Activated CD4-positive, alpha-beta T cell treated with anti-CD3 and anti-CD28 coated beads for 24 hours (primary cell): ENCODE results near the gene ID3.

Experiments
- DNase-seq, 2 donors: peaks; one replicate each; pipeline ENCODE4 v3.0.0-alpha.2; 2020; ENCODE audit warnings: low read depth in 2 of 2

The ID3 gene

DNA sequence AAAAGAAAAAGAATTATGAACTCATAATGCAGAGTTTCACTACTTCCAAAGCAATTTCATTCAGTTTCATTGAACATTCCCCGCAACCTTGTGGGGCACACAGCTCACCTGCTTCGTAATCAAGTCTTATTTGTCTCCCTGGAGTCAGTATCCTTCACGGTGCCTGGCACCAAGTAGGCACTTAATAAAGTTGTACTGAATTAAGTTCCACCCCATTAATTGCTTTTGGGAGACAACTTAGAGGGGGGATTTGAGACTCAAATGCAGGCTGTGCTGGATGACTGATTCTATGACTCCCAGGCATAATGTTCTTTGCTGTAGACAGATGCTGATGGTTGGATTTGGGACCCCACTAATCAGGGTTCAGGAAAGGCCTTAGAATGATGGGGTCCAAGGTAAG is 6.5 kb upstream of the ID3 start:
- no peak for DNase-seq

DNA sequence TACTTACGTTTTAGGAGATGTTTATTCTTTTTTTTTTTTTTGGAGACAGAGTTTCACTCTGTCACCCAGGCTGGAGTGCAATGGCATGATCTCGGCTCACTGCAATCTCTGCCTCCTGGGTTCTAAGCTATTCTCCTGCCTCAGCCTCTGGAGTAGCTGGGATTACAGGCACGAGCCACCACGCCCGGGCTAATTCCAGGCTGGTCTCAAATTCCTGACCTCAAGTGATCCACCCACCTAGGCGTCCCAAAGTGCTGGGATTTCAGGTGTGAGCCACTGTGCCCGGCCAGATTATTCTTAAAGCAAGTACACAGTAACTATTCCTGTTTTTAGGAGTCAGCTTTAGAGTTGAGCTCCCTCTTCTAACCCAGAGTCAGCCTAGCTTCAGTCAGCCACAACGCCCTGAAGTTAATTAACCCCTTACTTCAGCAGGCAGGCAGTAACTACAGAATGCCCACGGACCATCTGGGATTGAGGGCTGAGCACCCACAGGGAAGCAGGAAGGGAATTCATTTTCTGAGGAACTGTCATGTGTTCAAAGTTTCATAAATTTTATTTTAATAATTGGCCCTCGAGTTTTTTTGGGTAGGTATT is 5.3 kb upstream of the ID3 start:
- DNase-seq, result no peak

DNA sequence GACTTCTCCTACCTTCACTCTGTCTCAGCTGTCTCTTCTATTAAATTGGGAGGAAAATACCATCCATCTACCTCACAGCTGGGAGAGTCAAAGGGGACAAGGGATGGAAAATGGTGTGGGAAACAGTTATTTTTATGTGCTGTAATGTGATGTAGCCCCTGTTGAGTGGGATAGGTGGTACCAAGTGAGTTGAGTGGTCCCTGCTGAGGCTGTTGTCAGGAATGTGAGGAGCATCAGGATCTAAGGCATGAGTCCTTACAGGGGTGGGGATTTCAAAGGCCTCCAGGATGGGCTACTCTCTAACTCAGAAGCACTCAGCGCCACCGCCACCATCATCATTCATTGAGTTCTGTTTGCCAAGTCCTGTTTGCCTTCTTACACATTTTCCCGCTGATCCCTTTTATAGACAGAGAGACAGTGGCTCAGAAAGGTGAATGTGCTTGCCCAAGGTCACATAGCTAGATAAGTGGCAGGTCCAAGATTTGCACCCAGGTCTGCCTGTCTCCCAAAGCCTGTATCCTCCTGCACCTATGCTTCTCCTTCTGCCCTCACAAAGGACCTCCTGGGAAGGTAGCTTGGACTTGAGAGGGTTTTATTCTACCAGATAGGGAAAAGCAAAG is 4.6 kb upstream of the ID3 start:
- no peak for DNase-seq

DNA sequence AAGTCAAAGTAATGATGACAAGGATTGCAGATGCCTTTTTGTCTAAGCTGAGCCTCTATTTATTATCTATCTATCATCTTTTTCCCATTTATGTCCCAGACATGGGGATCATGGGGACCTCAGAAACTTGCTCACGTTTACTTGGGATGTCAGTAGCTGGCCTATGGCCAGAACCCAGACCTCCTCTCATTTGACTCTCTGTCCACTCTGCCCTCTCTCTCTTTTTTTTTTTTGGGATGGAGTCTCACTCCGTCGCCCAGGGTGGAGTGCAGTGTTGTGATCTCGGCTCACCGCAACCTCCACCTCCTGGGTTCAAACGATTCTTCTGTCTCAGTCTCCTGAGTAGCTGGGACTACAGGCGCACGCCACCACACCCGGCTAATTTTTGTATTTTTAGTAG is 3.7 kb upstream of the ID3 start:
- no peak for DNase-seq

DNA sequence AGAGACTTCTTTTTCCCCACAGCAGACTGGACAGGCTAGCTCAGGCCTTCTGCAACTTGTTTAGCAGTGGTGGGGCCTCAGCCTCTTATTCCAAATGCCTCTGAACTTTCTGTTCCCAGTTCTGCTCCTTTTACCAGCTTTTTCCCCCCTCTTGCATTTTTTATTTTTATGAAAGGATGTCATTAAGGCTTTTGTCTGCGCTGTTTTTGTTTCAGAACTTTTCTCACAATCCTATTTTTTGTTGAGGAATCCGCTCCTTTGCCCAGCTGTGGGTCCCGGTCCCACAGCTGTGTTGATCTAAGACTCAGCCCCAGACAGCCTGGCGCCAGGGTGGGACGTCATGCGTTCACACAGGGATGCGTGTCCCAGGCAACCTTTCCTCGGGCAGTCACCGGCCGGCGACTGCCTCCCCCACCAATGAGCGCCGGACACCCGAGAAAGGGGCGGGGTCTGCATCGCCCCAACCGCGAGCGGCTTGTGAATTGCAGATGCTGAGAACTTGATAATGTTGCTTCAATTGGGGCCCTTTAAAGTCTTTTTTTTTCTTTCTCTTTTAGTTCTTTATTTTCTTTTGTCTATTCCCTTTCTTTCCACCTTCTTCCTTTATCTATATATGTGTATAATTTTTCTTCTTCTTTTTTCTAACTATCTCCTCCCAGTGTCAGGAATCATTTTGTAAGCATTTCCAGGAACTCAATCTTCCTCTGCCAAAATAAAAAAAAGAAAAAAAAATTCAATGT is 3.0 kb upstream of the ID3 start:
- DNase-seq, result no peak

DNA sequence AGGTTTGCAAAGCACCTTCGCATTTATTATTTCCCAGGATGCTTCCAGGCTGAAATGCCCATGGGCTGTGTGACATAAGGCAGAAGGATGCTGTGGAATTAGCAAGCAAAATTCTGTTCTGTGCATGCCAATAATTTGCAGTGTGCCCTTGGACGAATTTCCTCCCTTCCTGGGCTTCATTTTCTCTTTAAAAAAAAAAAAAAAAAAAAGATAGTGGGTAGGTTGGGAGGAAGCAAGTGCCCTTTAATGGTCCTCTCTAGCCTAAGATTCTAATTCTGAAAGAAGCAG is 2.5 kb upstream of the ID3 start:
- DNase-seq, result no peak

DNA sequence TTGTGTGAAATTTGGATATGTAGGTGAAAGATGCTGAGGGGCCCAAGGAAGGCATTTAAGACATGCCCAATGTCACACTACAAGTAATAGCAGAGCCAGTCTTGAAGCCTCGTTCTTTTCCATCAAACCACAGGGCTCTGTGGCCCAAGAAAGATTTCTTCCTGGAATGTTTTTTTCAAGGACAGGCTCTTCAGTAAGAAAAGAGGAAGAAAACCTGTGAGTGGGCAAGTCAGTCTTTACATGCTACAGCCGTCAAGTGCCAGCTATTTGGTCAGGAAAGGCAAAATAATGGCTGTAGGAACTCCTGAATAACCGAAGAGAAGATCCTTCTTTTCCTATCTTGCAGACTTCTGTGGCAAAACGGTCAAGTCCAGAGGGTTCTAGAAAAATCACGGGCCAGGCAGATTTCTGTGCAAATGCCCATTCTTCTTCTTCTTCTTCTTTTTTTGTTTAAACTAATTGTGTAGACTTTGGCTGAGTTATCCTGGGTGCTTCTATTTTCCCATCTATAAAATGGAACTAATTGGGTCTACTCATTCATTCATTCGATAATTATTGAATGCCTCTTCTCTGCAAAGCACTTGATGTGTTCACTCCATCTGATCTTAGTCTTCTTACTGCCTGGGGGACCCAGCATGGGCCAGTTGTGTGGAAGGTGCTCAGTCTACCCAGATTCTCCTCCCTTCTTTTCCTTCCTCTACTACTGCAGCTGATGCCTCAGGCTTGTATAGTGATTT is 1.9 kb upstream of the ID3 start:
- no peak for DNase-seq

DNA sequence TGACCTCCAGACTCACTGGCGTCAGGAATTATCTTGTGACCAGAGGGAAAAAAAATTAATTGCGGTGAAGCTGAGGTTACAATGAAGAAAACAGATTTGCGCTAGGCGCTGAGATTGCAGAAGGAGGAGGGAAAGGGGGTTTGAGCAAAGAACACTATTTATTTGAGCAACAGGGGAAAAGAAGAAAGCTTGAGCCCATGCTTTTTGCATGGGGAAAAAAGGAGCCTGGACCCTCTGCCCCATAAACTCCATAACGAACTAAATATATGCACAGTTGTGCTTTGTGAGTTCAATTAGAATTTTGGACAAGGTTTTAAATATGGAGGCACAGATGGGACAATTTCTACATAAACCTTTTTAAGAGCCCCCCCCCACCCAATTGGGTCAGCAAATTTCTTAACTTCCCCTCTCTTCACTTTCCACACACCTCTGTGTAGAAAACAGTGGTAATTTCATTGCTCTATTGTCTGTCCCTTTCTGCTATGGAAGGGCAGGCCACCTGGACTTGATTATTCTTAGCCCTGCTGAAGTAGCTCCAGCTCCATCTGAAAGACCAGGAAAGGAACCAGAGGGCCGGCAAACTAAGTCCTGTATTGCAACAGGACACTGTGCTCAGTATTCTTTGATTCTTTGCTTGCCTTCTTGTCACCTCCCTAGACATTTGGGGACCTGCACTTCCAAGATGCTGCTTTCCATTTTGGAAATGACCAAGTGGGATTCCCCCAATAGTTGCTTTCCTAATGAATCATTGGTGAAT is 862 bp upstream of the ID3 start:
- DNase-seq, result no peak

DNA sequence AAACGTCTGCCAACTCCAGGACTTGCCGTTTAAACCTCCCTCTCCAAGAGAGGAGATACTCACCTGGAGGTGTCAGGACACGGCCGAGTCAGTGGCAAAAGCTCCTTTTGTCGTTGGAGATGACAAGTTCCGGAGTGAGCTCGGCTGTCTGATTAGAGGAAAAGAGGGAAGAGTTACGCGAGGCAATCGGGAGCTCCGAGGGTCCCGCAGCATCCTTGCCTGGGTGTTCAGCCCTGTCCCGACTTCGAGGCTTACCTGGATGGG is 497 bp downstream of the ID3 start:
- no peak for DNase-seq

DNA sequence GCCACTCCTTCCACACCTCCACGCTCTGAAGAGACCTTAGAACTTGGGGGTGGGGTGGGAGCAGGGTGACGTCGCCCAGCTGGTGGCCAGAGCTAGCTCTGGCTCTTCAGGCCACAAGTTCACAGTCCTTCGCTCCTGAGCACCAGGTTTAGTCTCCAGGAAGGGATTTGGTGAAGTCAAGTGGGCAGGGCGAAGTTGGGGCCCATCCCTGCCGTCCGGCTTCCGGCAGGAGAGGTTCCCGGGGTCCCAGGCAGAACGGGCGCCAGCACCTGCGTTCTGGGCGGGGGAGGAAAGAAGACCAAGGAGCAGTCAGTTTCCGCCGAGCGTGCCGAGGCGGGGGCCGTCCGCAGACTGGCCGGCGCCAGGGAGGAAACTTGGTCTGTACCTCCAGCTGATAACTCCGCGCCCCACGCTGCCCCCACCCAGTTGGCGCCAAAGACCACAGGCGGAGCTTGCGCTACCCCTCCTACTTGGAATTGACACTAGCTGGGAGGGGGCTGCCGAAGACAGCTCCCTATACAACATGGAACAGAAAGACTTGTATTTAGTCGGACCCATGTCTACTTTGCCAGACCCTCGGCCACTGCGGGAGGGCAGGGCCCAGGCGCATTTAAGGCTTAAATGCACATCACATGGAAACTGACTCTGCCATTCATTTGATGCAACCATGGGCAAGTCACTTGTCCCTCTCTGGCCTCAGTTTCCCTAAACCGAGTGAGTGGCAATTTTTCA is 995 bp downstream of the ID3 start:
- DNase-seq, result no peak

DNA sequence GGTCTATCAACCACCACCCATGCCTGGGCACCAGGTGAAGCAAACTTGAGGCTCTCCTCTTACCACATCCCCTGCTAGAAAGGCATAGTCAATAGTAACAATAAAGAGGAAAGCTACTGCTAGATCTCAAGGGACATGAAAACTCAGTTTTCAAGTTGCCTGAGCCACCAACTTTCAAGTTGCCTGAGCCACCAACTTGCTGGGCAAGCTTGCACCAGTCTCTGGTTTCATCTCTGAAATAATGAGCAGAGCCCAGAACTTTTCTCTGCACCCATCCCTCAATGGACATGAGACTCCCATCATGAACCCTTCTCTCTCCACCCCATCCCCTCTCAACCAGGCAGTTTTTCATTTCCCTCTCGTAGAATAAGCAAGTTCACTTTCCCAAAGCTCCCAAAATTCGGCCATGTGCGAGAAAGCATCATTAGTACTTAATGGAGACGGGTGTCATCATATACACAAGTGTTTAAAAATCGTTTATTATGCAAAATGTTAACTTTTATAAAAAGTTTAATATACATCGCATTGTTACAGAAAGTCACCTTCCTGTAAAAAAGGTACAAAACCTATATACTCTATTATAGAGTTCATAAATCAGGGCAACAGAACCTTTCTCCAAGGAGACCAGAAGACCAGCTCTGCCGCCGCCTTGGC is 1.7 kb downstream of the ID3 start:
- no peak for DNase-seq

DNA sequence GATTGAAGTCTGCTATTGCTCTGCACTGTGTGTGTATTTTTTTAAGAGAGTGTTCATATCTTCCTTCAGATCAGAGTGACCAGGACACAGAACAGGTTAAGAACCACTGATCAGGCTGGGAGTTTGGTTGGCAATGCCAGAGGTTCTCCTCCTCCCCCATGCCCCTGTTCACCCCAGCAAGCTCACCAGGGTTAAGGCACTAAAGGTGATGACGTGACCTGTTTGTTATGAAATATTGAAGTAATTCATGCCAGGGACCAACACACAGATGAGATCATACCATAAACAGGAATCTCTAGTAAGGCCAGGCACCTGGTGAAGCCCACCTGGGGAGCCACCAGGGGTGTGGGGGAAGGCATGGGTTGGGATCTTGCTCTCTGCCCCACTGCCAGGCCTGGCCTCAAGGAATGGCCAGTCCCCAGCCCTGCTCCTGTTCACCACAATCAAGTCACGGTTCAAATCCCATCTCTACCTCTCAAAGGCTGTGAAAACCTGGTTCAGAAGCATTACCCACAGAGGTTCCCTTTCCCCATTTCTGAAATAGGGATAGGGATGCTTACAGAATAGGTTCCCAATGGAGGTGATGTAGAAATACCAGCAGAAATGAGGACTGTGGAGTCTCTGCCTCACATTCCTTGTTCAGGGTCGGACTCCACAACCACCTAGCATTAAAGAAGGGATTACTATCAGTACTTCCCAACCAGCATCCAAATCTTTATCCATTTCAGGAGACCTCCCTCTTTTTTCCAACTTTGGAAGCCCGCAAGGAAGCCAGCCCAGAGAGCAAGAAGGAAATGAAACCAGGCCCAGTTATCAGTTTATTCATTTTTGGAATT is 2.4 kb downstream of the ID3 start:
- DNase-seq, result no peak

DNA sequence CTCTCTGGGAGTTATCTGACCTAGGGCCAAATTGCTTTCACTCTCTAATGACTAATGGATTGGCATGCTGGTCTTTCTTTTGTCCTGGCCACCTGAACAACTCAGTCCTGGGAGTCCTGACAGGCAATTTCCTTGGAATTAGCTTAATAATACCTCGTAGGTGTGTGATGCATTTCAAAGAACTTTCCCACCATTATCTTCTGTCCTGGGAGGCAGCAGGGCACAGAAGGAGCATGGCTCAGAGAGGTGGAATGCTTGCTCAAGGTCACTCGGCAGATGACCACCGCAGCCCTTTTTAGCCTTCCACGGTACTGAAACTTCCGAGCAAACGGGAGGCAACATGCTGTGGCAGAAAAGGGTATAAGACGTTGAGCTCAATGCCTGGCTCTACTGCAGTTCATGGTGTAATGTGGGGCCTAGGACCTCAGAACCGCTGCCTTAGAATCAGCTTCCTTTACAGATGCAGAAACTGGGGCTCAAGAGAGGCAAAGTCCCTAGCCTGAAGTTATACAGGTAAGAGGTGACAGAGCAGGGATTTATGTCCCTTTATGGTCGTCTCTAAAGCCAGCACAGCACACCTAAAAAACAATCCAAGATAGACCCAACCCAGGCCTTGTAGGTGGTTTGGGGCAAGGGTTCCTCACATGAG is 3.2 kb downstream of the ID3 start:
- no peak for DNase-seq

DNA sequence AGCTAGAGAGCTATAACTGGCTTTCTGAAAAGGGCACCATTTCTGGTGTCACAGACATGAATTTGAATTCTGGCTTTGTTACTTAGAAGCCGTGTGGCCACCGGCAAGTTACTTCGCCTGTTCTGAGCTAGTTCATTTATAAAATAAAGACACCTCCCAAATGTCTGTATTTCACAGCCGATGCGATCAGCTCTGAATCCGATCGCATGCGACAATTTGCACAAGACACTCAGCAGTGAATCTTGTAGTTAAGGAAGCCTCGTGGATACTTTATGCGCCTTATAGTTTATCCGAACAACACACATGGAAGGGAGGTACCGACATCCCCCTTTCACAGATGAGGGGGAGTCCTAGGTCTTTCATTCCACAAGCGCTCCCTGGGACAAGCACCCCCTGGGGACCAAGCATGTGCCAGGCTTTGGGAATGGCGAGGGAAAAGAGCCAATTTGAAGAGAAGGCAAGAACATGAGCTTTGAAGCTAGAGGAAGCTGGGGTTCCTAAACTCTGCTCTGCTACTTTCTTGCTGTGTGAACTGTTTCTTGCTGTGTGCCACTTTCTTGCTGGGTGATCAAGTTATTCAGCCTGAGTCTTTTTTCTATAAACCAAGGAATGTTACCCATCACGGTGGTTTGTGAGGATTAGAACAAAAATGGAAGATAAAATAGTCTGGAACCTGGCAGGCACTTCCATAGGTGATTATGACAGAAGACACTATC is 3.9 kb downstream of the ID3 start:
- DNase-seq, result no peak

DNA sequence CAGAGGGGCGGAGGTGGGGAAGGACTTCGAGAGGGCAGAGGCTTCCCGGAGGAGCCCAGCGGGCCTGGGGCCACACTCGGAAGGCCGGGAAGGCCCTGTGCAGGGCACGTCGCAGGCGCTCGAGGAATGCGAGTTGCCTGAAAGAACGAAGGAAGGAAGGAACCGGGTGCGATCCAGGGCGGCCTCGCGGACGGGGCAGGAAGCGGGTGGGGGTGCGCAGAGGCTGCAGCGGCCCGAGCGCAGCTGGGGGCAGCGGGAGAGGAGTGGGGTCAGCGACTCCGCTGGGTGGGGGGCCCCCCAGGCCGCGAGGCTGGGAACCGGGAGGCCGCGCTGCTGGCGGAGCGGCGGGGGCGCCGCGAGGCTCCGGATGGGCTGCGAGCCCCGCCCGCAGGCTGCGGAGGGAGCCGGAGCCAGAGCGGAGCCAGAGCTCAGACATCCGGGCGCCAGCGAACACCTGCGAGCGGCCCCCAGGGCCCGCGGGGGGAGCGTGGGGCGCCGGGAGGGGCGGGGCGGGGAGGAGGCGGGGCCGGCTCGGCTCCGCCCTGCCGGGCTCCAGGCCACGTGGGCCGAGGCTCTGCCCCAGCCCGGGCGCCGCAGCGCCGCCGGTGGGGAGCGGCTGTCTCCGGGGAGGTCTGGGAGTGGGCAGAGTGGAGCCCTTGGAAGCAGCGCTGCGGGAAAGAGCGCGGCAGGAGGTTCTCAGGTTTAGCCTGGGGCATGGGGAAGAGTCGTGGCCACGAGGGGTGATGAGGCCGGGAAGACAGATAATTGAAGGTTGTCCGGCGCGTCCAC is 4.6 kb downstream of the ID3 start:
- peak; percentile 65 to 67 for DNase-seq

DNA sequence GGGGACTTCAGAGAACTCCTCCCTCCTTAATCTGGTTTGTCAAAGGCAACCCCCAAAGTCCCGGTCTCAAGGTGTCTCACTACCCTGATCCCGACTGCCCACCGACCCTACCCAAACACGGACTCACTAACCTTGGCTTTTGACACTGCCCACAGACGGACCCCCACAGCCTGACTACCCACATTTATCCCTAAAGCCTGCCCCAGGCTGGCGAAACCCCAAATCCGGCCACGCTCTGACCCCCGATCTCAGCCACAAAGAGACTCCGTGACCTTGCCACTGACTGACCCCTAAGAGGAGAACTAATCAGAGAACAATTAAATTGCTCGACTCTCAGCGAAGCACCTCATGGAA is 5.2 kb downstream of the ID3 start:
- no peak for DNase-seq

DNA sequence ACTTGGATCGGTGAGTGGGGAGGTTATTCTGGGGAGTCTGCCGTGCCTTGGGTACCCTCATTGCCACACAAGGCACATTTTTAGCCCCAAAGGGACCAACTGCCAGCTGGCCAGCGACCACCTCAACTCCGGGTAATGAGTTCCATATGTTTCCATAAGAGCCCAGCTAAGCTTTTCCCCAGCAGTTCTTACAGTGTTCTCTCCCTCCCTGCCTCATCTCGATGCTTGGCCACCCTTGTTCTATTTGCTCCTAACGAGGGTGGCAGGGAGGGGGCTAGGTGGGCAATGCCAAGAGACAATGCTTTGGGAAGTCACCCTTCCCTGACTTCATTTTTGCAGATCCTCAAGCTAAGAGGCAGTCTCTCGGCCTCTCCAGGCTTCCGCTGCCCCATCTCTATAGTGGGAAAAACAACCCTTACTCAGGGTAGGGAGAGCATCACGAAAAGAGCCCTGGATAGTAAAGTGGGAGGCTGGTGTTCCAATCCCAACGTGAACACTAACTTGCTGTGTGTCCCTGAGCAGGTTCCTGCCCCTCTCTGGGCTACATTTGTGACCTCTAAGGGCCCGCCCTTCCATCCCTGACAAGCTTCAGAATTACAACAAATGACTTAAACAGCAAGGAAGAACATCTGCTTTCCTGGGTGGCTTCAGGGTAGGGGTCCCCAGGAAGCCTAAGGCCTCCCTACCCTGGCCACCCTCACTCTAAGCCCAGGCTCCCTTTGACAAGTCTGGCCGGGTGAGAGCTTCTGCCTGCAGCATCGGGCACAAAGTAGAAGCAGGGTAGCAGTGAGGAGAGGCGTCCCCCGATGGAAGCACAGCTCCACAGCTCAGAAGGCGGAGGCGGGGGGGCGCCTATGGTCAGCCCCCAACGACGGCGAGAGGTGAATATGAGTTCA is 5.8 kb downstream of the ID3 start:
- DNase-seq, result no peak
